Effector CD4-positive, alpha-beta T cell (primary cell): ENCODE results near the gene PCDHA10.
"Not testable (repeated sequence)": the region's sequence is repeated elsewhere in the genome, so short reads cannot be mapped to it uniquely, and the experiment has no call there.

Source experiments
- DNase-seq: peaks from one replicate; pipeline ENCODE4 v3.0.0-alpha.2; 2020

PCDHA10 gene

DNA sequence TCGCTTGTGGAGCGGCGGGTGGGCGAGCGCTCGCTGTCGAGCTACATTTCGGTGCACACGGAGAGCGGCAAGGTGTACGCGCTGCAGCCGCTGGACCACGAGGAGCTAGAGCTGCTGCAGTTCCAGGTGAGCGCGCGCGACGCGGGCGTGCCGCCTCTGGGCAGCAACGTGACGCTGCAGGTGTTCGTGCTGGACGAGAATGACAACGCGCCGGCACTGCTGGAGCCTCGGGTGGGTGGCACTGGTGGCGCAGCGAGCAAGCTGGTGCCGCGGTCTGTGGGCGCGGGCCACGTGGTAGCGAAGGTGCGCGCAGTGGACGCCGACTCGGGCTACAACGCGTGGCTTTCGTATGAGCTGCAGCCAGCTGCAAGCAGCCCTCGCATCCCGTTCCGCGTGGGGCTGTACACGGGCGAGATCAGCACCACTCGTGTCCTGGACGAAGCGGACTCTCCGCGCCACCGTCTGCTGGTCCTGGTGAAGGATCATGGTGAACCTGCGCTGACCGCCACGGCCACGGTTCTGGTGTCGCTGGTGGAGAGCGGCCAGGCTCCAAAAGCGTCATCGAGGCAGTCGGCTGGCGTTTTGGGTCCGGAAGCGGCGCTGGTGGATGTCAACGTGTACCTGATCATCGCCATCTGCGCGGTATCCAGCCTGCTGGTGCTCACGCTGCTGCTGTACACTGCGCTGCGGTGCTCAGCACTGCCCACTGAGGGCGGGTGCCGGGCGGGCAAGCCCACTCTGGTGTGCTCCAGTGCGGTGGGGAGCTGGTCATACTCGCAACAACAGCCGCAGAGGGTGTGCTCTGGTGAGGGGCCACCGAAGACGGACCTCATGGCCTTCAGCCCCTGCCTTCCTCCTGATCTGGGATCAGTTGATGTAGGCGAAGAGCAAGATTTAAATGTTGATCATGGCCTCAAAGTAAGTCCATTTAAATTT, 12.6 kb upstream of the PCDHA10 start:
- DNase-seq = no peak

DNA sequence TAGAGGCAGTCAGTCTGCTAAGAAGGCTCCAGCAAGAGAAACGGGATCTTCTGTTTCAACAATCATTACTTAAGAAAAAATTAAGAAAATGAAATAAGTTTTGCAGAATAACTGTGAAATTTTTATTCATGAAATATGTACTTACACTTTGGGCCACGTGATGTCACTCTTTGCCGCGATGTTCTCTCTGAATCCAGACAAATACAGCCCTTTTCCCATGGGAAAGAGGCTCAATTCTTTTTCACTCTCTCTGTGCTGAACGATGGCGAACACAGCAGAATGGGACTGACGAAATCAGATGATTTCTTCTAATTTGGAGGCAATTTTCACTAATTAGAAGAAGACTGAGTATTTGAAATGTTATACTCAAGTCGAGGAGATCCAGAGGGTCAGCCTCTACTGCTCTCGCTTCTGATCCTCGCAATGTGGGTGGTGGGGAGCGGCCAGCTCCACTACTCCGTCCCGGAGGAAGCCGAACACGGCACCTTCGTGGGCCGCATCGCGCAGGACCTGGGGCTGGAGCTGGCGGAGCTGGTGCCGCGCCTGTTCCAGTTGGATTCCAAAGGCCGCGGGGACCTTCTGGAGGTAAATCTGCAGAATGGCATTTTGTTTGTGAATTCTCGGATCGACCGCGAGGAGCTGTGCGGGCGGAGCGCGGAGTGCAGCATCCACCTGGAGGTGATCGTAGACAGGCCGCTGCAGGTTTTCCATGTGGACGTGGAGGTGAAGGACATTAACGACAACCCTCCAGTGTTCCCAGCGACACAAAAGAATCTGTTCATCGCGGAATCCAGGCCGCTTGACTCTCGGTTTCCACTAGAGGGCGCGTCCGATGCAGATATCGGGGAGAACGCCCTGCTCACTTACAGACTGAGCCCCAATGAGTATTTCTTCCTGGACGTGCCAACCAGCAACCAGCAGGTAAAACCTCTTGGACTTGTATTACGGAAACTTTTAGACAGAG, 7.3 kb upstream of the PCDHA10 start, which contains the start of gene PCDHA9:
Gene PCDHA9, plus strand, starts transcription at position 244 of the 964 bp plus-strand sequence. Its CDS starts 114 bp downstream, at position 358.
- not testable (repeated sequence) for DNase-seq

DNA sequence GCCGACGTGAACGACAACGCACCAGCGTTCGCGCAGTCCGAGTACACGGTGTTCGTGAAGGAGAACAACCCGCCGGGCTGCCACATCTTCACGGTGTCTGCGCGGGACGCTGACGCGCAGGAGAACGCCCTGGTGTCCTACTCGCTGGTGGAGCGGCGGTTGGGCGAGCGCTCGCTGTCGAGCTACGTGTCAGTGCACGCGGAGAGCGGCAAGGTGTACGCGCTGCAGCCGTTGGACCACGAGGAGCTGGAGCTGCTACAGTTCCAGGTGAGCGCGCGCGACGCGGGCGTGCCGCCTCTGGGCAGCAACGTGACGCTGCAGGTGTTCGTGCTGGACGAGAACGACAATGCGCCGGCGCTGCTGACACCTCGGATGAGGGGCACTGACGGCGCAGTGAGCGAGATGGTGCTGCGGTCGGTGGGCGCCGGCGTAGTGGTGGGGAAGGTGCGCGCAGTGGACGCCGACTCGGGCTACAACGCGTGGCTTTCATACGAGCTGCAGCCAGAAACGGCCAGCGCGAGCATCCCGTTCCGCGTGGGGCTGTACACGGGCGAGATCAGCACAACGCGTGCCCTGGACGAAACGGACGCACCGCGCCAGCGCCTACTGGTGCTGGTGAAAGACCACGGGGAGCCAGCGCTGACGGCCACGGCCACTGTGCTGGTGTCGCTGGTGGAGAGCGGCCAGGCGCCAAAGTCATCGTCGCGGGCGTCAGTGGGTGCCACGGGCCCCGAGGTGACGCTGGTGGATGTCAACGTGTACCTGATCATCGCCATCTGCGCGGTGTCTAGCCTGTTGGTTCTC, 5.7 kb upstream of the PCDHA10 start:
- DNase-seq = not testable (repeated sequence)

GRCh38 chr5:140857177-140857986, 1.7 kb downstream of the PCDHA10 start:
- DNase-seq = no peak

GRCh38 chr5:140857987-140858240, 2.2 kb downstream of the PCDHA10 start:
- DNase-seq = no peak

GRCh38 chr5:140862441-140863295, 7.0 kb downstream of the PCDHA10 start:
- DNase-seq = no peak

DNA sequence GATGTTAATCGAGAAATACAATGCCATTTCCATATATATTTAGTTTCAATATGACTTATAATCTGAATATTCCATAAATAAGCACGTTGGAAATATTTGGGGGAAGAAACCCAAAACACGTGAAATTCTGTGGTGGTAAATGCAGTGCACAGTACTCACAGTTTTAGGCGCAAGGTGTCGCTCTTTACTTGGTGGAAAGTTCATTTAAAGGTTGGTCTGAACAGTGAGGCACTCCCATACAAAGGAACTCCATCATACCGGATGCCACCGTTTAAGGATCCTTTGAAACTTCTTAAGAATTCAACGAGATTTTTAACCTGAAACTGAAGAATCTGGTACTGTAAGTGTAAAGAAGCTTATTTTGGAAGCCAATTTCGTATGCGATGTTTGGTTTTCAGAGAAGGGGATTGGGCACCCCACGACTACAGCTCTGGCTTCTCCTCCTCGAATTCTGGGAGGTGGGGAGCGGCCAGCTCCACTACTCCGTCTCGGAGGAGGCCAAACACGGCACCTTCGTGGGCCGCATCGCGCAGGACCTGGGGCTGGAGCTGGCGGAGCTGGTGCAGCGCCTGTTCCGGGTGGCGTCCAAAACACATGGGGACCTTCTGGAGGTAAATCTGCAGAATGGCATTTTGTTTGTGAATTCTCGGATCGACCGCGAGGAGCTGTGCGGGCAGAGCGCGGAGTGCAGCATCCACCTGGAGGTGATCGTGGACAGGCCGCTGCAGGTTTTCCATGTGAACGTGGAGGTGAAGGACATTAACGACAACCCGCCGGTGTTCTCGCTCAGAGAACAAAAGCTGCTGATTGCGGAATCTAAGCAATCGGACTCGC, 13.2 kb downstream of the PCDHA10 start, which contains the start of gene PCDHA11:
Gene PCDHA11, plus strand, starts transcription at position 237 of the 834 bp plus-strand sequence. Its CDS starts 147 bp downstream, at position 384.
- DNase-seq = no peak

- DNase-seq = no peak
Measured at GRCh38 chr5:140869555-140869886, 13.8 kb downstream of the PCDHA10 start.

DNA sequence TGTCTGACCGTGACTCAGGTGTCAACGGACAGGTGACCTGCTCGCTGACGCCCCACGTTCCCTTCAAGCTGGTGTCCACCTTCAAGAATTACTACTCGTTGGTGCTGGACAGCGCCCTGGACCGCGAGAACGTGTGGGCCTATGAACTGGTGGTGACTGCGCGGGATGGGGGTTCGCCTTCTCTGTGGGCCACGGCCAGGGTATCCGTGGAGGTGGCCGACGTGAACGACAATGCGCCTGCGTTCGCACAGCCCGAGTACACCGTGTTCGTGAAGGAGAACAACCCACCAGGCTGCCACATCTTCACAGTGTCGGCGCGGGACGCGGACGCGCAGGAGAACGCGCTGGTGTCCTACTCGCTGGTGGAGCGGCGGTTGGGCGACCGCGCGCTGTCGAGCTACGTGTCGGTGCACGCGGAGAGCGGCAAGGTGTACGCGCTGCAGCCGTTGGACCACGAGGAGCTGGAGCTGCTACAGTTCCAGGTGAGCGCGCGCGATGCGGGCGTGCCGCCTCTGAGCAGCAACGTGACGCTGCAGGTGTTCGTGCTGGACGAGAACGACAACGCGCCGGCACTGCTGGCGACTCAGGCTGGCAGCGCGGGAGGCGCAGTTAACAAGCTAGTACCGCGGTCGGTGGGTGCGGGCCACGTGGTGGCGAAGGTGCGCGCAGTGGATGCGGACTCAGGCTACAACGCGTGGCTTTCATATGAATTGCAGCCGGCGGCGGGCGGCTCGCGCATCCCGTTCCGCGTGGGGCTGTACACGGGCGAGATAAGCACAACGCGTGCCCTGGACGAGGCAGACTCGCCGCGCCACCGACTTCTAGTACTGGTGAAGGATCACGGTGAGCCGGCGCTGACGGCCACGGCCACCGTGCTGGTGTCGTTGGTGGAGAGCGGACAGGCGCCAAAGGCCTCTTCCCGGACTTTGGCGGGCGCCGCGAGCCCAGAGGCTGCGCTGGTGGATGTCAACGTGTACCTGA, 14.8 kb downstream of the PCDHA10 start:
- DNase-seq = no peak

DNA sequence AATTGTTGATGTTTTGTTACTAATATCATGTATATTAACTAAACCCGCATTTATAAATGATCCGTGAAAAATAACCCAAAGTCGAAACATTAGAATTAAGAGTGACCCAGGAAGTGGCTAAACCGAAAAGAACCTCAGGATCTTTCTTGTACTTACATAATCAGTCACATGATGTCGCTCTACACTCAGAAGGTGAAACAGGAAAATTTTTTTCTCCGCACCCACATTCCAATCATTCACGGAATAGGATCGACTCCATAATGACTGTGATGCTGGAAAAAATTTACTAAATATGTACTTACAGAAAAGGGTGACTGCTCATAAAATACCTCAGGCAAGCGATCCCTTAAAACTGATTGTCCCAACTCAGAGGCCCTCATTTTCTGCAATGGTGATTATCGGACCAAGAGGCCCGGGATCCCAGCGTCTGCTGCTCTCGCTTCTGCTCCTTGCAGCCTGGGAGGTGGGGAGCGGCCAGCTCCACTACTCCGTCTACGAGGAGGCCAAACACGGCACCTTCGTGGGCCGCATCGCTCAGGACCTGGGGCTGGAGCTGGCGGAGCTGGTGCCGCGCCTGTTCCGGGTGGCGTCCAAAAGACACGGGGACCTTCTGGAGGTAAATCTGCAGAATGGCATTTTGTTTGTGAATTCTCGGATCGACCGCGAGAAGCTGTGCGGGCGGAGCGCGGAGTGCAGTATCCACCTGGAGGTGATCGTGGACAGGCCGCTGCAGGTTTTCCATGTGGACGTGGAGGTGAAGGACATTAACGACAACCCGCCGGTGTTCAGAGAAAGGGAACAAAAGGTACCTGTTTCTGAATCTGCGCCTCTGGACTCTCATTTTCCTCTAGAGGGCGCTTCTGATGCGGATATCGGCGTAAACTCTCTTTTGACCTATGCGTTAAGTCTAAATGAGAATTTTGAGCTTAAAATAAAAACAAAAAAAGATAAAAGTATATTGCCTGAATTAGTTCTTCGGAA, 19.7 kb downstream of the PCDHA10 start, which contains the start of gene PCDHA12:
Gene PCDHA12, plus strand, starts transcription at position 224 of the 981 bp plus-strand sequence. Its CDS starts 165 bp downstream, at position 389.
- no peak for DNase-seq

DNA sequence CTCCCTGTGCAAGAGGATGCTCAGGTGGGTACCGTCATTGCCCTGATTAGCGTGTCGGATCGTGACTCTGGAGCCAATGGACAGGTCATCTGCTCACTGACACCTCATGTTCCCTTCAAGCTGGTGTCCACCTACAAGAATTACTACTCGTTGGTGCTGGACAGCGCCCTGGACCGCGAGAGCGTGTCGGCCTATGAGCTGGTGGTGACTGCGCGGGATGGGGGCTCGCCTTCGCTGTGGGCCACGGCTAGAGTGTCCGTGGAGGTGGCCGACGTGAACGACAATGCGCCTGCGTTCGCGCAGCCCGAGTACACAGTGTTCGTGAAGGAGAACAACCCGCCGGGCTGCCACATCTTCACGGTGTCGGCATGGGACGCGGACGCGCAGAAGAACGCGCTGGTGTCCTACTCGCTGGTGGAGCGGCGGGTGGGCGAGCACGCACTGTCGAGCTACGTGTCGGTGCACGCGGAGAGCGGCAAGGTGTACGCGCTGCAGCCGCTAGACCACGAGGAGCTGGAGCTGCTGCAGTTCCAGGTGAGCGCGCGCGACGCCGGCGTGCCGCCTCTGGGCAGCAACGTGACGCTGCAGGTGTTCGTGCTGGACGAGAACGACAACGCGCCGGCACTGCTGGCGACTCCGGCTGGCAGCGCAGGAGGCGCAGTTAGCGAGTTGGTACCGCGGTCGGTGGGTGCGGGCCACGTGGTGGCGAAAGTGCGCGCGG, 21.0 kb downstream of the PCDHA10 start:
- not testable (repeated sequence) for DNase-seq

DNA sequence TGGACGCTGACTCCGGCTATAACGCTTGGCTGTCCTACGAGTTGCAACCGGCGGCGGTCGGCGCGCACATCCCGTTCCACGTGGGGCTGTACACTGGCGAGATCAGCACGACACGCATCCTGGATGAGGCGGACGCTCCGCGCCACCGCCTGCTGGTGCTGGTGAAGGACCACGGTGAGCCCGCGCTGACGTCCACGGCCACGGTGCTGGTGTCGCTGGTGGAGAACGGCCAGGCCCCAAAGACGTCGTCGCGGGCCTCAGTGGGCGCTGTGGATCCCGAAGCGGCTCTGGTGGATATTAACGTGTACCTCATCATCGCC, 21.5 kb downstream of the PCDHA10 start:
- DNase-seq = no peak

DNA sequence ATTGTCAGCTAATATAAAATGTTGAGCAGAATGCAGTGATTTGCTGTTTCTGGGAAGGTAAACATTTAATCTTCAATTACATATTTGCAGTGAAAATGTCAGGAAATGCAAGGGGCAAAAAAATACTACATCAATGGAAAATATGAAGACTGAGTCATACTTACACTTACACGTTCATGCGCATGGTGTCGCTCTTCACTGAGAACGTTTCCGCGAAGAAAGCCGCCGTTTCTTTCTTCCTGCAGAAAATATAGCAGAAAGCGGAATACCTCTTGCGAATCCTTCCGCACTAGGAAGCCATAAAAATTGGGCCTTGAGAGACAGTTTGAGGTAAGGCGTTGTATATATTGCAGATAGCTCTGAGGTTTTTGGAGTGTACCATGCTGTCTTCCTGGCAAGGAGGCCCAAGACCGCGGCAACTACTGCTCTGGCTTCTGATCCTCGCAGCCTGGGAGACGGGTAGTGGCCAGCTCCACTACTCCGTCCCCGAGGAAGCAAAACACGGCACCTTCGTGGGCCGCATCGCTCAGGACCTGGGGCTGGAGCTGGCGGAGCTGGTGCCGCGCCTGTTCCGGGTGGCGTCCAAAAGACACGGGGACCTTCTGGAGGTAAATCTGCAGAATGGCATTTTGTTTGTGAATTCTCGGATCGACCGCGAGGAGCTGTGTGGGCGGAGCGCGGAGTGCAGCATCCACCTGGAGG, 26.3 kb downstream of the PCDHA10 start, which contains the start of gene PCDHA13:
Gene PCDHA13, plus strand, starts transcription at position 236 of the 702 bp plus-strand sequence. Its CDS starts 145 bp downstream, at position 381.
- no peak for DNase-seq

- DNase-seq = no peak
Measured at GRCh38 chr5:140882591-140882899, 26.8 kb downstream of the PCDHA10 start.

GRCh38 chr5:140883373-140883772, 27.7 kb downstream of the PCDHA10 start:
- DNase-seq = no peak
